IPS DF 4.7 (cell line): Measurements from ENCODE around the gene ARHGAP26.

Experiments used
- DNase-seq: peaks from one replicate; pipeline ENCODE4 v3.0.0-alpha.2; 2013; ENCODE audit warnings: low spot score; ENCODE audit errors: extremely low read depth

Gene ARHGAP26

GRCh38 chr5:142847898-142848790 is 78.0 kb downstream of the ARHGAP26 start:
- DNase-seq, result no peak

DNA sequence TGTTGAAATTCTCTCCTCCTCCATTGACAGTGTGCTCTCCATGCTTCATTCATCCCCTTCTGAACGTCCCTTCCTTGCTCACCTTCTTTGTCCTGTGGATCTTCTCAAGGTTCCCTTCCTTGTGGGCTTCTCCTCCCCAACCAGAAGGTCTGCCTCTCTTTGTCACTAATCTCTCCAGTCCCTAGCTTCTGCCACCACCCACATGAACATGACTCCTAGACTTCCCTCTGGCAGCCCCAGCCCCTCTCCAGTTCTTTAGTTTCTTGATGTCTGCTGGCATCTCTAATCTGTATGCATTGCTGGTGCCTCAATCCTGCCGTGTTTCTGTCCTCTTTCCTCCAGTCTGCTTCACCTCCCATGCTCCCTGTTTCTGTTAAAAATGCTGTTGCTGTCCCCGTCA is 79.3 kb downstream of the ARHGAP26 start:
- no peak for DNase-seq

- DNase-seq, result no peak
Measured at GRCh38 chr5:142849880-142850279, 79.7 kb downstream of the ARHGAP26 start.

GRCh38 chr5:142851731-142852130 is 81.6 kb downstream of the ARHGAP26 start:
- DNase-seq, result no peak

DNA sequence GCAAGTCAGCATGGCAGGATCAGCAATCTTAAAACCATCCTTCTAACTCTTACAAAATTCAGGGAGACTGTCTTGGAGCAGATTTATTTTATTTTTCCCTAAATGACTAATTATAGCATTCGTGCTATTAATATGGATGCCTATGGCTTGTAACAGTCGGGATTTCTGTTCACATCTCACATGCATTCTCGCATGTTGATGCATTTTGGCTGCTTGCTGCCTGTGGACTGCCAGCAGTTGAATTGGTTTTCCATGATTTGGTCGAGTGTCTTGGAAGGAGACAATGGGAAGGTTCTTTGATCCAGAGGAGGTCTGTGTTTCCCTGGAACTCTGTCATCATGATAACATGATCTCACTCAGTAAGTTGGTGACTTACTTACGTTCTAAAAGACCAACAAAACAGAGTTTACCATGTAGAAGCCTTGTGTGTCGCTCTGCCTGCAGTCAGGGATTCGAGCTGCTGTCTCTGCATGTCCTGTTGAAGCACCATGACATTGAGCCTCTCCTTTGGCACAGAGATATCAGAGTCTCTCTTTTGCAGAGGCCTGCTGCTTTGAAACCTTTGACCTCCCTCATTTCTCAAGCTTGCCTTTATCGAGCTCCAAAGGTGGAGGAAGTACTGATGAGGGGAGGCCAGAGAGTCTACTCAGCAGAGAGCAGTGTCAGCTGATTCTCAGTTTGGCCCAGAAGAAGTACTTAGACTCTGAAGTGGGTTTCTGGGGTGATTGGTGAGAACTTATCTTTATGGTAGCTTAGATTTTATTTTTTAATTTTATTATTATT is 82.4 kb downstream of the ARHGAP26 start:
- no peak for DNase-seq

GRCh38 chr5:142853682-142854081 is 83.5 kb downstream of the ARHGAP26 start:
- DNase-seq, result no peak

DNA sequence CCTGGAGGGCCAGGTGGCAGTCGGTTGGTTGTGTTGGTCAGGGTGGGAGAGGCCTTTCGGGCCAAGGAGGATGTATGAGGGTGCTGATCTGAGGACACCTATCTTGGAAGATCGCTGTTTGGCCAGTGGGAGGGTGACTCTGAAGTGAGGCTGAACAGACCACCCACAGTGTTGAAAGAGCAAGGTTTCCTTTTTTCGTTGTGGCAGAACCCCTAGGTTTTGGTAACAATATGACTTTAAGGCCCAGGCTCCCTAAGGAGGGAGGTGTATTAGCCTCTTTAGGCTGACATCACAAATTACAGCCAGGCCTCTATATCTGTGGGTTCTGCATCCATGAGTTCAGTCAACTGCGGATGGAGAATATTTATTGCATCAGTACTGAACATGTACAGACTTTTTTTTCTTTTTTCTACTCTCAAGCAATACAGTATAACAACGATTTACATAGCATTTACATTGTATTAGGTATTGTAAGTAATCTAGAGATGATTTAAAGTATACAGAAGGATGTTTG is 86.1 kb downstream of the ARHGAP26 start:
- no peak for DNase-seq

- DNase-seq, result no peak
Measured at GRCh38 chr5:142857405-142857804, 87.2 kb downstream of the ARHGAP26 start.

GRCh38 chr5:142859037-142859436 is 88.9 kb downstream of the ARHGAP26 start:
- DNase-seq, result no peak

DNA sequence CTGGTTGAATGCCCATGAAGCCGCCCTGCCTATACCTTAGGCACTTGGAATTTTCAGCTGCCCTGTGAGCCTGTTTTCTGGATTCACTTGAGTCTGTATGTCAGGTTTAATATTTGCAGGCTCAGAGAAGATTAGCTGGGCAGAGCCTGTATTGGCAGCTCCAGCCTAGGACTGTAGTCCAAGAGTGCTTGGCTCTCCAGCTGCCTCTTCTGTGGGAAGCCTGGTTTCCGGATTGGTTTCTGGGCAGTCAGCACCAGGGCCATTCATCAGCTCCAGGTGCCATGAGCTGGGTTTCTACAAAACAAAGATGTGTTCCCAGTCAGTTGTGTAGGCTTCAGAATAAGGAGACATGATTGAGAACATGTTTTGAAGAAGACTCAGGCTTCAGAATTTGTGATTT is 90.1 kb downstream of the ARHGAP26 start:
- no peak for DNase-seq

- DNase-seq, result no peak
Measured at GRCh38 chr5:142861011-142861410, 90.8 kb downstream of the ARHGAP26 start.

- DNase-seq, result no peak
Measured at GRCh38 chr5:142862594-142862993, 92.4 kb downstream of the ARHGAP26 start.

GRCh38 chr5:142863856-142864255 is 93.7 kb downstream of the ARHGAP26 start:
- no peak for DNase-seq

GRCh38 chr5:142864290-142865260 is 94.4 kb downstream of the ARHGAP26 start:
- DNase-seq, result no peak

DNA sequence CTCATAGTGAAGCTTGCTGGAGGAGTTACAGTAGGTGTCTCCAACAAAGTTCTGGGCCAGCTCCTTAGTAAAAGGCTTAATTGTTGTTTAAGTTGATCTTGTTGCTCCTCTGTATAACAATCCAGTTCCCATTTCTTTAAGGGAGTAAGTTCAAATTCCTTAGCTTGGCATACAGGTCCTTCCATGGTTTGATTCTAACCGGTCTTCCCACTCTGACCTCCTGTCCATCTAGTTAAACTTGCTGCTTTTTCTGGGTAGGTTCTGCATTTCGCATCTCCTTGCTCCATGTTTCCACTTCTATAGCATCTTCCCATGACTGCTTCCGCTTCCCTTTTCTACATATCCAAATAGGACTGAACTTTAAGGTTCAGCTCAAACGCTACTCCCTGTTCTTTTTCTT is 95.5 kb downstream of the ARHGAP26 start:
- no peak for DNase-seq

GRCh38 chr5:142866563-142867275 is 96.5 kb downstream of the ARHGAP26 start:
- DNase-seq, result no peak

DNA sequence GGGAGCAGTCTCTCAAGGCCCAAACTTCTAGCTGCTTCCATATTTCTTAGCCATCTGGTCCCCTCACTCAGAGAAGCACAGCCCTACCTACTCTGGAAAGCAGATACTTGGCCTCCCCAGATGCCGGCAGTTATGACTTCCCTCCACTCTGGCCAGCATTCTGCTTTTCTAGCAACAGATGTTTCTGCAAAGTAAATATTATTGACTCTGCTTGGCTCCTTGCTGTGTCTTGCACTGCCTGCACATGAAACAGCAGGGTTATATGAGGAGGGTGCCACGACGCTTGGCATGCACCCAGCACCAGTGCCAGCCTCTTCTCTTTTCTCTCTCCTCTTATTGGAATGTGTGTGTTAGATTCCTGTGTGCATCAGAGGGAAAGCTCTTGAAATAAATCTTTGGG is 99.7 kb downstream of the ARHGAP26 start:
- DNase-seq, result no peak

- DNase-seq, result no peak
Measured at GRCh38 chr5:142870532-142871362, 100.6 kb downstream of the ARHGAP26 start.

DNA sequence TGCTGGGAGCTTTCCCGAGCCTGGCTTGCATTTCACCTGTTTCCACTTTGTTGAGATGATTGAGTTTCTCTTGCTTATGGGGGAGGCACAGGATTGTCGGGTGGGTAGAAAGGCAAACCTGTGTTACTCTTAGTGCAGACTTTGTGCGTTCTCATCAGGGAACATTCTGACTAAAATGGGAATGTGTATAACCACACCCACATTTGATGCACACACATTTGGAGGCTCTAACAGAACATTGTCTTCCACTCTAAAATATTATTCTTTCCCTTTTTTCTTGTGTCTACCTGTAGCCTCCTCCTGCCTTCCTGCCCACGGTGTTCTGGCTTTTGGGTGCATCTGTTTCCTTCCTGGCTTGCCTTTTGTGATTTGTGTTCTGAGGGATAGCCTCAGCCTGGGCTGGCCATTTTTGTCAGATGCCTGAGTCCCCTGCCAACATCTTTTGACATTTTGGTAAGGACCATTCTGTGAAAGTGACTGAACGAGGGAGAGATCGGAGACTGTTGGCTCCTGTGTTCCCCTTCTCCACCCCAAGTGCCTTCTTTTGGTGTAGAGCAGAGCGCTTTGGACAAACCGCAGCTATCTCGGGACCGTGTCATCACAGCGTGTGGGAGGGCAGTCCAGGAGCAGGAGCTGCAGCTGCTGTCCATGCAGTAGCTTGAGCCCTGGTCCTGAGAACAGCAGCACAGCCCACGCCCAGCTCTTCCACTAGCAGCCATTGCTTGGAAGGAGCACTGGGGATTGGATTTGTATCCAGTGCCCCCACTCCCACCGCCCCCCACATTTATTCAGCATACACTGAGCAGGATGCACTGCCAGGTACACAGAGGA is 101.4 kb downstream of the ARHGAP26 start:
- DNase-seq, result no peak
